GM12865 (cell line): ENCODE measurements around the gene PEDS1.

Experiments
- DNase-seq: peaks from one replicate; pipeline ENCODE4 v3.0.0; 2010; ENCODE audit warnings: low read depth
- H3K4me3 ChIP-seq: 2 replicates; pipeline ENCODE4 v1.5.1; 2011; ENCODE audit warnings: mild to moderate bottlenecking, low read depth, low read length, control low read depth
- TF ChIP-seq, protein P1 (sequence below): IDR thresholded peaks from 2 replicates; pipeline ENCODE4 v1.5.1; 2011; ENCODE audit warnings: low read length, control low read depth, low read depth, inconsistent platforms; ENCODE audit not compliant: insufficient read depth; ENCODE audit errors: missing control alignments

PEDS1 gene

DNA sequence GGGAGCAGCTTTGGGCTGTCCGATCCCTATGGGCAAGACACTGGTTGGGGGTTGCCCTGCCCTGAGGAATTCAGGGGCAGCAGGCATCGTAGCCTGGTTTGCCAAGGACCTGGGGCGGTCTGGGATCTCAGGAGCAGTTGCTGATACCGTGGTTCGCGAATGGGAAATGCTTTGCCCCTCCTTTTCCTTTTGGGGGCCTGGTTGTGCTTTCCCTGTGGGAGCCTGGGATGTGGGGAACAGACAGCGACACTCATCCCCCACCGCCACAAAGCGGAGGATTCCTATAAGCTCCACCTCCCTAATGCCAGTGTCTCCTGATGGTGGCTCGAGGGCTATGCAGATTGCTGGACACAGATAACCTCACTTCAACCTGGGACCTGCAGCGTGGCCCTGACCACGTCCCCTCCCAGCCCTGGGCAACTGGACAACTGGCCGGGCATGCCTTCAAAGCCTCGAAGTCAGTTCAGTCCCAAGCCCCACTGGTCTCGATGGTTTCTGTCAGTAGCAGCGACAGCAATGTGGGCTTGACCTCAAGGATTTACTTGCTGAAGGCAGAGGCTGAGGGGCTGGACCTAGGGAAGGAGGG, 40.4 kb upstream of the PEDS1 start:
- TF ChIP-seq, protein P1, sequence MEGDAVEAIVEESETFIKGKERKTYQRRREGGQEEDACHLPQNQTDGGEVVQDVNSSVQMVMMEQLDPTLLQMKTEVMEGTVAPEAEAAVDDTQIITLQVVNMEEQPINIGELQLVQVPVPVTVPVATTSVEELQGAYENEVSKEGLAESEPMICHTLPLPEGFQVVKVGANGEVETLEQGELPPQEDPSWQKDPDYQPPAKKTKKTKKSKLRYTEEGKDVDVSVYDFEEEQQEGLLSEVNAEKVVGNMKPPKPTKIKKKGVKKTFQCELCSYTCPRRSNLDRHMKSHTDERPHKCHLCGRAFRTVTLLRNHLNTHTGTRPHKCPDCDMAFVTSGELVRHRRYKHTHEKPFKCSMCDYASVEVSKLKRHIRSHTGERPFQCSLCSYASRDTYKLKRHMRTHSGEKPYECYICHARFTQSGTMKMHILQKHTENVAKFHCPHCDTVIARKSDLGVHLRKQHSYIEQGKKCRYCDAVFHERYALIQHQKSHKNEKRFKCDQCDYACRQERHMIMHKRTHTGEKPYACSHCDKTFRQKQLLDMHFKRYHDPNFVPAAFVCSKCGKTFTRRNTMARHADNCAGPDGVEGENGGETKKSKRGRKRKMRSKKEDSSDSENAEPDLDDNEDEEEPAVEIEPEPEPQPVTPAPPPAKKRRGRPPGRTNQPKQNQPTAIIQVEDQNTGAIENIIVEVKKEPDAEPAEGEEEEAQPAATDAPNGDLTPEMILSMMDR, result no peak
- no peak overlapping the region for H3K4me3 ChIP-seq
- no peak for DNase-seq

DNA sequence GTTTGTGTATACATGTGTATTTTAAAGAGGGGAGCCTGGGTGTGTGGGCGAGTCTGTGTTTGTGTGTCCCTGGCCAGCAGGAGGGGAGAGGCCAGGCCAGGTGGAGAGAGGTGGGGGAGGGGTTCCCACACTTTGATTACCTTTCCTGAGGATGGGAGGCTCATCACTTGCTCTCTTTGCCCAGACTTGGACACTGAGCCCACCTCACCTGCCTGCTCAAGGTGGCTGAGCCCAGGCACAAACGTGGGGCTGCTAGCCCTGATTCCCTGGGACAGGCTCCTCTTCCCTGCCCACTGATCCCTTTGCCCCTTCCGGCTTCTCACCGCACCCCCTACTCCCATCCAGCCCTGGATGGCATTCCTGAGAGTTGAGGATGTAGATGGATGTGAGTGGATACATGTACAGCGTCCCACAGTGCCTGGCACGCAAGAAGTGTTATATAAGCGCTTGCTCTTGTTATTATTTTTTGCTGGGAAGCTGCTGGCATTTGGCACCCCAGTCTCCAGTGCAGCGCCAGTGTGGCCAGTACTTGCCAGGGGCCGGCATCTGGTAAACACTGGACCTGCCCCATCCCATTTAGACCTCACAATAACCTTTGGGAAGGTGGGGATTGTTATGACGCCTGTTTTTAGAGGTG, 39.8 kb upstream of the PEDS1 start:
- DNase-seq, result no peak
- TF ChIP-seq, protein P1, result no peak

DNA sequence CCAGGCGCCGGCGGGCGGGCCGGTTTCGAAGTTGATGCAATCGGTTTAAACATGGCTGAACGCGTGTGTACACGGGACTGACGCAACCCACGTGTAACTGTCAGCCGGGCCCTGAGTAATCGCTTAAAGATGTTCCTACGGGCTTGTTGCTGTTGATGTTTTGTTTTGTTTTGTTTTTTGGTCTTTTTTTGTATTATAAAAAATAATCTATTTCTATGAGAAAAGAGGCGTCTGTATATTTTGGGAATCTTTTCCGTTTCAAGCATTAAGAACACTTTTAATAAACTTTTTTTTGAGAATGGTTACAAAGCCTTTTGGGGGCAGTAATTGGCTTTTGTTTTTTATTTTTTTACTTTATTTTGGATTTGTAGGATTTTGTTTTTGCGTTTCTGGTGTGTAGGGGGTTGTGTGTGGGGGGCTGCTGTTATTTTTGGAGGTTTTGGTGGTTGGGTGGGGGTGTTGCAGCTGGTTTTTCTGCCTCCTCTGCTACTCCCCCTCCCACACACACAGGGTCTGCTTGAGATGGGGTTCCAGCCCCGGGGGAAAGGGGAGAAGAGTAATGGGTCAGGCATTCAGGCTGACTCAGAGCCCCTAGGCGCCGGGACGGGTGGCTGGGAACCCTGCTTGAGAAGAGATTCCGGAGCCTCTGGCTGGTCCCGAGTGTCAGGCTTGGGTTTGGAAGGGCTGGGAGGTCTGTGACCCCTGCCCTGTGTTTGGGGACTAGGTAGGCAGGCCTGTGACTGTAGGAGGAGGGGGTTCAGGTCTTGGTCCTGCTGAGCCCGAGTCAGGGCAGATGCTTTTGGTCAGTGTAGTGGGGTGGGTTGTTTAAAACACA, 39.1 kb upstream of the PEDS1 start:
- H3K4me3 ChIP-seq, result peak overlapping the region; percentile 77
- peak; percentile 89 for DNase-seq
- TF ChIP-seq, protein P1, result no peak

More for the DNA sequence above, 39.8 kb upstream of the PEDS1 start:
- peak overlapping the region; percentile 77 for H3K4me3 ChIP-seq

DNA sequence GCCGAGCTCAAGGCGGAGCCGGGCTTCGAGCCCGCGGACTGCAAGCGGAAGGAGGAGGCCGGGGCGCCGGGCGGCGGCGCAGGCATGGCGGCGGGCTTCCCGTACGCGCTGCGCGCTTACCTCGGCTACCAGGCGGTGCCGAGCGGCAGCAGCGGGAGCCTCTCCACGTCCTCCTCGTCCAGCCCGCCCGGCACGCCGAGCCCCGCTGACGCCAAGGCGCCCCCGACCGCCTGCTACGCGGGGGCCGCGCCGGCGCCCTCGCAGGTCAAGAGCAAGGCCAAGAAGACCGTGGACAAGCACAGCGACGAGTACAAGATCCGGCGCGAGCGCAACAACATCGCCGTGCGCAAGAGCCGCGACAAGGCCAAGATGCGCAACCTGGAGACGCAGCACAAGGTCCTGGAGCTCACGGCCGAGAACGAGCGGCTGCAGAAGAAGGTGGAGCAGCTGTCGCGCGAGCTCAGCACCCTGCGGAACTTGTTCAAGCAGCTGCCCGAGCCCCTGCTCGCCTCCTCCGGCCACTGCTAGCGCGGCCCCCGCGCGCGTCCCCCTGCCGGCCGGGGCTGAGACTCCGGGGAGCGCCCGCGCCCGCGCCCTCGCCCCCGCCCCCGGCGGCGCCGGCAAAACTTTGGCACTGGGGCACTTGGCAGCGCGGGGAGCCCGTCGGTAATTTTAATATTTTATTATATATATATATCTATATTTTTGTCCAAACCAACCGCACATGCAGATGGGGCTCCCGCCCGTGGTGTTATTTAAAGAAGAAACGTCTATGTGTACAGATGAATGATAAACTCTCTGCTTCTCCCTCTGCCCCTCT, 38.2 kb upstream of the PEDS1 start:
- TF ChIP-seq, protein P1, result peak; percentile 35
- DNase-seq, result peak; percentile 83
- peak overlapping the region; percentile 77 for H3K4me3 ChIP-seq

DNA sequence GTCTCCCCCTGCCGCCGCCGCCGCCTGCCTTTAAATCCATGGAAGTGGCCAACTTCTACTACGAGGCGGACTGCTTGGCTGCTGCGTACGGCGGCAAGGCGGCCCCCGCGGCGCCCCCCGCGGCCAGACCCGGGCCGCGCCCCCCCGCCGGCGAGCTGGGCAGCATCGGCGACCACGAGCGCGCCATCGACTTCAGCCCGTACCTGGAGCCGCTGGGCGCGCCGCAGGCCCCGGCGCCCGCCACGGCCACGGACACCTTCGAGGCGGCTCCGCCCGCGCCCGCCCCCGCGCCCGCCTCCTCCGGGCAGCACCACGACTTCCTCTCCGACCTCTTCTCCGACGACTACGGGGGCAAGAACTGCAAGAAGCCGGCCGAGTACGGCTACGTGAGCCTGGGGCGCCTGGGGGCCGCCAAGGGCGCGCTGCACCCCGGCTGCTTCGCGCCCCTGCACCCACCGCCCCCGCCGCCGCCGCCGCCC, 37.6 kb upstream of the PEDS1 start:
- DNase-seq, result peak; percentile 79
- H3K4me3 ChIP-seq, result peak overlapping the region; percentile 77
- TF ChIP-seq, protein P1, result no peak
